Astrocyte (in vitro differentiated cells and primary cell): ENCODE results near the gene SMYD4.

Experiments
- EZH2 ChIP-seq: IDR thresholded peaks from 2 replicates; pipeline ENCODE4 v1.6.1; 2012; ENCODE audit warnings: mild to moderate bottlenecking, low read length, inconsistent platforms; ENCODE audit not compliant: insufficient read depth
- TF ChIP-seq, protein P1 (sequence below): IDR thresholded peaks from 2 replicates; pipeline ENCODE4 v1.5.1; 2011; ENCODE audit warnings: low read depth, mild to moderate bottlenecking, inconsistent platforms, low read length, moderate library complexity; ENCODE audit not compliant: insufficient read depth

DNA sequence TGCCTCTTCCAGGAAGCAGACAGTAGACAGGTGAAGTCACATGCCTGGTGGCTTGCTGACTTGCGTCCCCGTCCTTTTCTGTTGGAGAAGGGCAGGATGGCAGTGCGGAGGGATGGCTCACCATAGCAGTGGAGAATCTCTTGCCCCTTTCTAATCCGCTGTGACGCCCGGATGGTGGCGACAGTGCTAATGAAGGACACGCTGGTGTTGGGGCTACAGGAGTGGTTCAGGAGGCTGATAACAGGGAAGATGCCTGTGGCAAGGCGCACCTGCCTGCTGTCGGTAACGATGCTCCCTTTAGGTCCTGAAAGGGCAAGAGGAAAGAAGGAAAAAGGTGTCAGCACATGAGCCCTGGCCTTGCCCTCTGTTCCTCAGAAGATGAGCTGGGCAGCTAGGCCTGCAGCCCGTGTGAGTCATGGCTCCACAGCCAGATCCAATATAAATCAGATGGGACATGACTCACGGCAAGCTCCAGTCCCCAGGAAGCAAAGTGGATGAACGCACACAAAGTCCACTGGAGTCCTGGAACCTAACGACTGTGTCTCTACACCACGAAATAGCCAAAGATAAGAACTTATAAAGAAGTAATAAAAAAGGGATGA is 42.3 kb downstream of the SMYD4 start:
- TF ChIP-seq, protein P1, sequence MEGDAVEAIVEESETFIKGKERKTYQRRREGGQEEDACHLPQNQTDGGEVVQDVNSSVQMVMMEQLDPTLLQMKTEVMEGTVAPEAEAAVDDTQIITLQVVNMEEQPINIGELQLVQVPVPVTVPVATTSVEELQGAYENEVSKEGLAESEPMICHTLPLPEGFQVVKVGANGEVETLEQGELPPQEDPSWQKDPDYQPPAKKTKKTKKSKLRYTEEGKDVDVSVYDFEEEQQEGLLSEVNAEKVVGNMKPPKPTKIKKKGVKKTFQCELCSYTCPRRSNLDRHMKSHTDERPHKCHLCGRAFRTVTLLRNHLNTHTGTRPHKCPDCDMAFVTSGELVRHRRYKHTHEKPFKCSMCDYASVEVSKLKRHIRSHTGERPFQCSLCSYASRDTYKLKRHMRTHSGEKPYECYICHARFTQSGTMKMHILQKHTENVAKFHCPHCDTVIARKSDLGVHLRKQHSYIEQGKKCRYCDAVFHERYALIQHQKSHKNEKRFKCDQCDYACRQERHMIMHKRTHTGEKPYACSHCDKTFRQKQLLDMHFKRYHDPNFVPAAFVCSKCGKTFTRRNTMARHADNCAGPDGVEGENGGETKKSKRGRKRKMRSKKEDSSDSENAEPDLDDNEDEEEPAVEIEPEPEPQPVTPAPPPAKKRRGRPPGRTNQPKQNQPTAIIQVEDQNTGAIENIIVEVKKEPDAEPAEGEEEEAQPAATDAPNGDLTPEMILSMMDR: no peak
- TF ChIP-seq EZH2: no peak
